ENCODE measurements around the gene SLC24A3. TPM values are rescaled to one million over a fixed set of nuclear protein-coding genes. Genes with fewer than 3 reads are reported as not detected.

The SLC24A3 gene
- total RNA-seq, 1 donor from 2014 or later: not detected

GRCh38 chr20:19615629-19616028 lies 403.2 kb downstream of the SLC24A3 start:
- Mint-ChIP-seq H3K9me3 (no peaks in the 10 kb centered on the region), H3K27ac (no peak overlapping the region), H3K4me1 (no peaks in the 10 kb centered on the region), H3K27me3 (peaks cover 38% of the 10 kb centered on the region), H3K36me3 (ENCODE audit: low read depth) (no peaks in the 10 kb centered on the region), H3K4me3 (no peak overlapping the region)
- intact Hi-C loops (cut with micrococcal nuclease): no loop called here
- ATAC-seq (ENCODE audit: low read depth) (no peak), DNase-seq (no peak)
- ChIA-PET POLR2A (no interaction called here), CTCF (interaction anchor here (1.5 kb wide), 1 partner anchor 16 kb away, joined by 3 read pairs; no protein-coding TSS in a partner anchor)
- no peak for TF ChIP-seq CTCF (IDR thresholded peaks at IDR 0.05)

GRCh38 chr20:19616081-19616480 lies 403.6 kb downstream of the SLC24A3 start:
- no peak for ATAC-seq (ENCODE audit: low read depth)
- no peak for DNase-seq
- Mint-ChIP-seq H3K27me3 (peaks cover 35% of the 10 kb centered on the region), H3K9me3 (no peaks in the 10 kb centered on the region), H3K4me3 (no peak overlapping the region), H3K36me3 (ENCODE audit: low read depth) (no peaks in the 10 kb centered on the region), H3K4me1 (no peaks in the 10 kb centered on the region), H3K27ac (no peak overlapping the region)
- intact Hi-C loops (cut with micrococcal nuclease): no loop called here
- ChIA-PET POLR2A (no interaction called here), CTCF (interaction anchor here (1.5 kb wide), 1 partner anchor 16 kb away, joined by 3 read pairs; no protein-coding TSS in a partner anchor)
- TF ChIP-seq CTCF (IDR thresholded peaks at IDR 0.05): no peak

GRCh38 chr20:19616620-19617019 lies 404.2 kb downstream of the SLC24A3 start:
- Mint-ChIP-seq H3K27ac (no peak overlapping the region), H3K4me1 (no peaks in the 10 kb centered on the region), H3K9me3 (no peaks in the 10 kb centered on the region), H3K36me3 (ENCODE audit: low read depth) (no peaks in the 10 kb centered on the region), H3K4me3 (no peak overlapping the region), H3K27me3 (peaks cover 36% of the 10 kb centered on the region)
- ChIA-PET POLR2A (no interaction called here), CTCF (interaction anchor here (1.5 kb wide), 1 partner anchor 17 kb away, joined by 3 read pairs; no protein-coding TSS in a partner anchor)
- TF ChIP-seq CTCF (IDR thresholded peaks at IDR 0.05): no peak
- ATAC-seq (ENCODE audit: low read depth) (no peak), DNase-seq (no peak)
- intact Hi-C loops (cut with micrococcal nuclease): no loop called here

GRCh38 chr20:19617256-19617655 lies 404.8 kb downstream of the SLC24A3 start:
- DNase-seq: no peak
- ATAC-seq (ENCODE audit: low read depth): no peak
- intact Hi-C loops (cut with micrococcal nuclease): no loop called here
- no peaks in the 10 kb centered on the region for H3K9me3 Mint-ChIP-seq
- H3K4me3 Mint-ChIP-seq: no peak overlapping the region
- no peaks in the 10 kb centered on the region for H3K4me1 Mint-ChIP-seq
- ChIA-PET POLR2A (no interaction called here), CTCF (no interaction called here)
- no peak overlapping the region for H3K27ac Mint-ChIP-seq
- no peak for TF ChIP-seq CTCF (IDR thresholded peaks at IDR 0.05)
- H3K27me3 Mint-ChIP-seq: peaks cover 41% of the 10 kb centered on the region
- H3K36me3 Mint-ChIP-seq (ENCODE audit: low read depth): no peaks in the 10 kb centered on the region

- H3K4me3 Mint-ChIP-seq: no peak overlapping the region
- H3K36me3 Mint-ChIP-seq (ENCODE audit: low read depth): no peaks in the 10 kb centered on the region
- DNase-seq: no peak
- intact Hi-C loops (cut with micrococcal nuclease): no loop called here
- H3K27me3 Mint-ChIP-seq: peaks cover 37% of the 10 kb centered on the region
- no peak overlapping the region for H3K27ac Mint-ChIP-seq
- no peak for ATAC-seq (ENCODE audit: low read depth)
- CTCF ChIA-PET: interaction anchor here (2.5 kb wide), 1 partner anchor 10 kb away, joined by 10 read pairs; no protein-coding TSS in a partner anchor
- POLR2A ChIA-PET: no interaction called here
- H3K4me1 Mint-ChIP-seq: no peaks in the 10 kb centered on the region
- H3K9me3 Mint-ChIP-seq: no peaks in the 10 kb centered on the region
- TF ChIP-seq CTCF (IDR thresholded peaks at IDR 0.05): no peak
Measured at GRCh38 chr20:19618711-19619110, 406.3 kb downstream of the SLC24A3 start.
